ENCODE results near the gene CACNA1C.

The CACNA1C gene

DNA sequence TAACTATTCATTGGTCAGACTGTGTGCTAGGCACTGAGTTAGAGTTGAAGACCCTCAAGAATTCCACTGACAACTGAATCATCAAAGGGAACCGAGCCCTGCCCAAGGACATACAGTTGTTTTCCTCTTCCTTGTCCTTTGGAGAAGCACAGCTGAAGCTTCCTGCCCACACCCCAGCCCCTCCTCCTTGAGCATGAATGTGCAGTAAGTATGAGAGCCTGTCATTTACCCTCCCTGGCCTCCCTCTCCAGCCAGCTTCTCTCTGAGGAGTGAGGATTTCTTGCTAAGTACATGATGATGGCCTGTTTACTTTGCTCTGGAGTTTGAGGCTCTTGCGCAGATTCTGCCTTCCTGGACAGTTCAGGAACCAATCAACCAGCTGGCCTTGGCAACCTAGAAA, 235.2 kb downstream of the CACNA1C start:
- H3K9me3 ChIP-seq (ENCODE audit: control insufficient read depth, insufficient read depth, low read length), result no peaks in the 10 kb centered on the region
- TF ChIP-seq, protein P1, sequence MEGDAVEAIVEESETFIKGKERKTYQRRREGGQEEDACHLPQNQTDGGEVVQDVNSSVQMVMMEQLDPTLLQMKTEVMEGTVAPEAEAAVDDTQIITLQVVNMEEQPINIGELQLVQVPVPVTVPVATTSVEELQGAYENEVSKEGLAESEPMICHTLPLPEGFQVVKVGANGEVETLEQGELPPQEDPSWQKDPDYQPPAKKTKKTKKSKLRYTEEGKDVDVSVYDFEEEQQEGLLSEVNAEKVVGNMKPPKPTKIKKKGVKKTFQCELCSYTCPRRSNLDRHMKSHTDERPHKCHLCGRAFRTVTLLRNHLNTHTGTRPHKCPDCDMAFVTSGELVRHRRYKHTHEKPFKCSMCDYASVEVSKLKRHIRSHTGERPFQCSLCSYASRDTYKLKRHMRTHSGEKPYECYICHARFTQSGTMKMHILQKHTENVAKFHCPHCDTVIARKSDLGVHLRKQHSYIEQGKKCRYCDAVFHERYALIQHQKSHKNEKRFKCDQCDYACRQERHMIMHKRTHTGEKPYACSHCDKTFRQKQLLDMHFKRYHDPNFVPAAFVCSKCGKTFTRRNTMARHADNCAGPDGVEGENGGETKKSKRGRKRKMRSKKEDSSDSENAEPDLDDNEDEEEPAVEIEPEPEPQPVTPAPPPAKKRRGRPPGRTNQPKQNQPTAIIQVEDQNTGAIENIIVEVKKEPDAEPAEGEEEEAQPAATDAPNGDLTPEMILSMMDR (IDR thresholded peaks at IDR 0.05; ENCODE audit: low read depth, low read length, poor library complexity, severe bottlenecking), result no peak
- no peak for TF ChIP-seq EZH2phosphoT487 (IDR thresholded peaks at IDR 0.05; ENCODE audit: borderline replicate concordance, low read length)
- H3K4me2 ChIP-seq (ENCODE audit: low read length), result no peak overlapping the region
- H3K27me3 ChIP-seq (ENCODE audit: control insufficient read depth, low read length), result no peaks in the 10 kb centered on the region
- H3K36me3 ChIP-seq (ENCODE audit: control insufficient read depth, low read length), result no peaks in the 10 kb centered on the region
- H3K79me2 ChIP-seq (ENCODE audit: control insufficient read depth, low read length), result no peaks in the 10 kb centered on the region
- H3K27ac ChIP-seq (ENCODE audit: low read depth, low read length), result no peak overlapping the region
- no peak overlapping the region for H3K4me3 ChIP-seq (ENCODE audit: low read length)
- no peaks in the 10 kb centered on the region for H4K20me1 ChIP-seq (ENCODE audit: control insufficient read depth, insufficient read depth, low read depth, low read length)
- no peaks in the 10 kb centered on the region for H3F3A ChIP-seq (ENCODE audit: control insufficient read depth, insufficient read depth)
- no peaks in the 10 kb centered on the region for H3K9me2 ChIP-seq (replicated peaks; ENCODE audit: control insufficient read depth, low read length)
- peaks cover 12% of the 10 kb centered on the region for H3K4me1 ChIP-seq (ENCODE audit: control insufficient read depth, low read length)

- Histone ChIP-seq H3K79me2 (ENCODE audit: control insufficient read depth, low read length) (no peaks in the 10 kb centered on the region), H3K9me2 (replicated peaks; ENCODE audit: control insufficient read depth, low read length) (no peaks in the 10 kb centered on the region), H3K36me3 (ENCODE audit: control insufficient read depth, low read length) (no peaks in the 10 kb centered on the region), H3F3A (ENCODE audit: control insufficient read depth, insufficient read depth) (no peaks in the 10 kb centered on the region), H3K4me3 (ENCODE audit: low read length) (no peak overlapping the region), H3K9me3 (ENCODE audit: control insufficient read depth, insufficient read depth, low read length) (no peaks in the 10 kb centered on the region), H3K4me2 (ENCODE audit: low read length) (no peak overlapping the region), H3K27me3 (ENCODE audit: control insufficient read depth, low read length) (no peaks in the 10 kb centered on the region), H3K4me1 (ENCODE audit: control insufficient read depth, low read length) (peaks cover 12% of the 10 kb centered on the region), H4K20me1 (ENCODE audit: control insufficient read depth, insufficient read depth, low read depth, low read length) (no peaks in the 10 kb centered on the region), H3K27ac (ENCODE audit: low read depth, low read length) (no peak overlapping the region)
- TF ChIP-seq, protein P1 (IDR thresholded peaks at IDR 0.05; ENCODE audit: low read depth, low read length, poor library complexity, severe bottlenecking), result no peak
- no peak for TF ChIP-seq EZH2phosphoT487 (IDR thresholded peaks at IDR 0.05; ENCODE audit: borderline replicate concordance, low read length)
These were observed 235.7 kb downstream of the CACNA1C start for GRCh38 chr12:2288471-2288870.

DNA sequence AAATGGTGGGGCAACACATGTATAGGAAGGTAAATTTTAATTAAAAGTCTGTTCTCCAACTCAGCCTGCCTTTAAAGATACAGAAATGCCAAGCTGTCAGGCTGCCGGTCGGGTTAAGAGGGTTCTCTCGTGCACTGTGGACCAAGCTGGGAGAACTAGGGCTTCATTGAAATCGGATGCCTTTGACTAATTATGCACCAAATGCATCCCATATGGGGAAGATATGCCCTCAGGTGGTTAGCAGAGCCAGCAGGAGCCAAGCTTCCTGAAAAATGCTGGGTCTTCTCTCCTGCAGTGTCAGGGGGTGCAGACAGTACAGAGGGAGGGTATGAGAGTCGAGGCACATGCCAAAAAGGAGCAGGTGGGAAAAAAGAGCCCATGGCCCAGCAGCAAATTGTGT, 236.1 kb downstream of the CACNA1C start:
- Histone ChIP-seq H3K4me1 (ENCODE audit: control insufficient read depth, low read length) (peaks cover 10% of the 10 kb centered on the region), H3K27ac (ENCODE audit: low read depth, low read length) (no peak overlapping the region), H3K27me3 (ENCODE audit: control insufficient read depth, low read length) (no peaks in the 10 kb centered on the region), H3K9me2 (replicated peaks; ENCODE audit: control insufficient read depth, low read length) (no peaks in the 10 kb centered on the region), H3K79me2 (ENCODE audit: control insufficient read depth, low read length) (no peaks in the 10 kb centered on the region), H3K4me2 (ENCODE audit: low read length) (no peak overlapping the region), H3K4me3 (ENCODE audit: low read length) (no peak overlapping the region), H4K20me1 (ENCODE audit: control insufficient read depth, insufficient read depth, low read depth, low read length) (no peaks in the 10 kb centered on the region), H3F3A (ENCODE audit: control insufficient read depth, insufficient read depth) (no peaks in the 10 kb centered on the region), H3K36me3 (ENCODE audit: control insufficient read depth, low read length) (no peaks in the 10 kb centered on the region), H3K9me3 (ENCODE audit: control insufficient read depth, insufficient read depth, low read length) (no peaks in the 10 kb centered on the region)
- TF ChIP-seq, protein P1 (IDR thresholded peaks at IDR 0.05; ENCODE audit: low read depth, low read length, poor library complexity, severe bottlenecking), result no peak
- TF ChIP-seq EZH2phosphoT487 (IDR thresholded peaks at IDR 0.05; ENCODE audit: borderline replicate concordance, low read length), result no peak

- H3K9me3 ChIP-seq (ENCODE audit: control insufficient read depth, insufficient read depth, low read length), result no peaks in the 10 kb centered on the region
- TF ChIP-seq, protein P1 (IDR thresholded peaks at IDR 0.05; ENCODE audit: low read depth, low read length, poor library complexity, severe bottlenecking), result no peak
- TF ChIP-seq EZH2phosphoT487 (IDR thresholded peaks at IDR 0.05; ENCODE audit: borderline replicate concordance, low read length), result no peak
- no peaks in the 10 kb centered on the region for H3K9me2 ChIP-seq (replicated peaks; ENCODE audit: control insufficient read depth, low read length)
- no peaks in the 10 kb centered on the region for H3K27me3 ChIP-seq (ENCODE audit: control insufficient read depth, low read length)
- H4K20me1 ChIP-seq (ENCODE audit: control insufficient read depth, insufficient read depth, low read depth, low read length), result no peaks in the 10 kb centered on the region
- H3K4me1 ChIP-seq (ENCODE audit: control insufficient read depth, low read length), result peaks cover 3% of the 10 kb centered on the region
- no peak overlapping the region for H3K27ac ChIP-seq (ENCODE audit: low read depth, low read length)
- H3K4me3 ChIP-seq (ENCODE audit: low read length), result no peak overlapping the region
- no peaks in the 10 kb centered on the region for H3F3A ChIP-seq (ENCODE audit: control insufficient read depth, insufficient read depth)
- no peak overlapping the region for H3K4me2 ChIP-seq (ENCODE audit: low read length)
- H3K36me3 ChIP-seq (ENCODE audit: control insufficient read depth, low read length), result no peaks in the 10 kb centered on the region
- no peaks in the 10 kb centered on the region for H3K79me2 ChIP-seq (ENCODE audit: control insufficient read depth, low read length)
These were observed 236.7 kb downstream of the CACNA1C start for GRCh38 chr12:2289525-2289924.

All from DOHH2 (cell line).